OCI-LY1 (cell line): ENCODE measurements around the gene SH3RF1.

ENCODE experiments used
- CTCF ChIP-seq: fragments of 200-600 bp; sonication (generic), shearing (Covaris generic); IDR thresholded peaks from 2 replicates; pipeline ENCODE4 v1.5.1; 2017; ENCODE audit warnings: mild to moderate bottlenecking, antibody characterized with exemption, low read length, moderate library complexity, mixed read lengths
- EZH2 ChIP-seq: fragments of 200-600 bp; sonication (generic), shearing (Covaris generic); IDR thresholded peaks from 2 replicates; pipeline ENCODE4 v1.8.0; 2017; ENCODE audit warnings: borderline replicate concordance, mixed run types, mild to moderate bottlenecking, antibody characterized with exemption, low read length, moderate library complexity, mixed read lengths

DNA sequence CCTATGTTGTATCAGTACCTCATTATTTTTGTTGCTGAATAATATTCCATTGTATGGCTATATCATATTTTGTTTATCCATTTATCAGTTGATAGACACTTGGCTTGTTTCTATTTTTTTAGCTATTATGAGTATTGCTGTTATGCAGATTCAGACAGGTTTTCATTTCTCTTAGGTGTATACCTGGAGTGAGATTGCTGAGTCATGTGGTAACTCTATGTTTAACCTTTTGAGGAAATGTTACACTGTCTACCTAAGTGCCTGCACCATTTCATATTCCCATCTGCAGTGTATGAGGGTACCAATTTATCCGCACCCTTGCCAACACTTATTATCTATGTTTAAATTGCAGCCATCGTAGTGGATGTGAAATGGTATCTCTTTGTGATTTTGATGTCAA lies 43.0 kb upstream of the SH3RF1 start:
- no peak for TF ChIP-seq CTCF
- no peak for TF ChIP-seq EZH2
